Measurements from ENCODE around the gene H2BK1.

Gene H2BK1

GRCh38 chr7:151232917-151233701 lies 22.8 kb upstream of the H2BK1 start:
- DNase-seq (ENCODE audit: low read depth in 2 of 2): peak in 1 of 2 experiments; percentile 28

- DNase-seq (ENCODE audit: low read depth in 2 of 2): peak in 1 of 2 experiments; percentile 50
These were observed 22.0 kb upstream of the H2BK1 start, which contains the start of gene CHPF2 for GRCh38 chr7:151232091-151232916. Gene CHPF2, plus strand, starts transcription at chr7:151232483. Its CDS starts 1,529 bp downstream, at chr7:151234012.

- DNase-seq (ENCODE audit: low read depth in 2 of 2): no peak
These were observed 20.8 kb upstream of the H2BK1 start for GRCh38 chr7:151231080-151231479.

GRCh38 chr7:151229249-151229648 lies 19.0 kb upstream of the H2BK1 start:
- DNase-seq (ENCODE audit: low read depth in 2 of 2): no peak

GRCh38 chr7:151228024-151228866 lies 18.0 kb upstream of the H2BK1 start:
- no peak for DNase-seq (ENCODE audit: low read depth in 2 of 2)

- DNase-seq (ENCODE audit: low read depth in 2 of 2): peak; percentile 96 to 97
These were observed 16.8 kb upstream of the H2BK1 start, which contains the start of gene ABCF2 for GRCh38 chr7:151226875-151227782. Gene ABCF2, minus strand, starts transcription at chr7:151227205. Its CDS starts 747 bp downstream, at chr7:151226458.

- no peak for DNase-seq (ENCODE audit: low read depth in 2 of 2)
These were observed 16.2 kb upstream of the H2BK1 start for GRCh38 chr7:151226560-151226874.

- no peak for DNase-seq (ENCODE audit: low read depth in 2 of 2)
These were observed 15.7 kb upstream of the H2BK1 start for GRCh38 chr7:151225948-151226510.

GRCh38 chr7:151223728-151224127 lies 13.4 kb upstream of the H2BK1 start:
- DNase-seq (ENCODE audit: low read depth in 2 of 2): no peak

- no peak for DNase-seq (ENCODE audit: low read depth in 2 of 2)
These were observed 7.9 kb upstream of the H2BK1 start for GRCh38 chr7:151218170-151218569.

GRCh38 chr7:151215396-151215795 lies 5.1 kb upstream of the H2BK1 start:
- no peak for DNase-seq (ENCODE audit: low read depth in 2 of 2)

GRCh38 chr7:151213826-151214225 lies 3.5 kb upstream of the H2BK1 start:
- DNase-seq (ENCODE audit: low read depth in 2 of 2): no peak

- DNase-seq (ENCODE audit: low read depth in 2 of 2): no peak
These were observed 2.3 kb upstream of the H2BK1 start for GRCh38 chr7:151212626-151213025.

GRCh38 chr7:151211155-151211772 lies 976 bp upstream of the H2BK1 start:
- no peak for DNase-seq (ENCODE audit: low read depth in 2 of 2)

GRCh38 chr7:151209588-151209987 lies 700 bp downstream of the H2BK1 start:
- no peak for DNase-seq (ENCODE audit: low read depth in 2 of 2)

GRCh38 chr7:151208253-151208862 lies 1.9 kb downstream of the H2BK1 start:
- no peak for DNase-seq (ENCODE audit: low read depth in 2 of 2)

GRCh38 chr7:151207804-151208203 lies 2.5 kb downstream of the H2BK1 start:
- no peak for DNase-seq (ENCODE audit: low read depth in 2 of 2)

GRCh38 chr7:151207315-151207714 lies 3.0 kb downstream of the H2BK1 start:
- no peak for DNase-seq (ENCODE audit: low read depth in 2 of 2)

GRCh38 chr7:151206914-151207313 lies 3.4 kb downstream of the H2BK1 start:
- DNase-seq (ENCODE audit: low read depth in 2 of 2): no peak

GRCh38 chr7:151205730-151206129 lies 4.6 kb downstream of the H2BK1 start:
- no peak for DNase-seq (ENCODE audit: low read depth in 2 of 2)
